Measurements from ENCODE around the gene DYNLRB1.

Gene DYNLRB1

DNA sequence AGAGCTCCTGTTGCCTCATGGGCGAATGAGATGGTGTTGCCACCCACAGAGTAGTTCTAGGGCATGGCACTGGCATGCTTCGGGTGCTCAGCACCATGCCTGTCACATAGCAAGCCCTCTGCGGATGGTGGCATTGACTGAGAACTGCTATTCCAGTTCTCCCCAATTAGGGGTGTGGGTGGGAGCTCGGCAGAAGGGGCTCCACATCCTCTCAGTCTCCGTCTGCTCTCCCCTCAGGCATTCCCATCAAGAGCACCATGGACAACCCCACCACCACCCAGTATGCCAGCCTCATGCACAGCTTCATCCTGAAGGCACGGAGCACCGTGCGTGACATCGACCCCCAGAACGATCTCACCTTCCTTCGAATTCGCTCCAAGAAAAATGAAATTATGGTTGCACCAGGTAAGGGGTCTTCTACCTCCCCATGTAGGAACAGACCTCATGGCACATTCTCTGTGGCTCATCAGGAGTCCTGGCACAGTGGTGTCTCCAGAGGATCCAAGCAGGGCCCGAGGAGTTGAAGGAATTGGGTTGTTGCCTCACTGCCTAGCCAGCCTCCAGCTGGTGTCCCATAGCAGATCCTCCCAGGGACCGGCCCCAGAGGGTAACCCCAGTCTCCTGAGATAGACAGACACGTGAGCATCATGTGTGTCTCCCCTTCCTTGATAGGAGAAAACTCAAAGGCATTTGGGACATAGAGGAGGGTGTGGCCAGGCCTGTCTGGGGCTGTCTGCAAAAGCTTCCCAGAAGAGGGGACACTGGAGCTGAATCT, 18.4 kb downstream of the DYNLRB1 start:
- DNase-seq (ENCODE audit: low read depth in 2 of 2) = no peak

DNA sequence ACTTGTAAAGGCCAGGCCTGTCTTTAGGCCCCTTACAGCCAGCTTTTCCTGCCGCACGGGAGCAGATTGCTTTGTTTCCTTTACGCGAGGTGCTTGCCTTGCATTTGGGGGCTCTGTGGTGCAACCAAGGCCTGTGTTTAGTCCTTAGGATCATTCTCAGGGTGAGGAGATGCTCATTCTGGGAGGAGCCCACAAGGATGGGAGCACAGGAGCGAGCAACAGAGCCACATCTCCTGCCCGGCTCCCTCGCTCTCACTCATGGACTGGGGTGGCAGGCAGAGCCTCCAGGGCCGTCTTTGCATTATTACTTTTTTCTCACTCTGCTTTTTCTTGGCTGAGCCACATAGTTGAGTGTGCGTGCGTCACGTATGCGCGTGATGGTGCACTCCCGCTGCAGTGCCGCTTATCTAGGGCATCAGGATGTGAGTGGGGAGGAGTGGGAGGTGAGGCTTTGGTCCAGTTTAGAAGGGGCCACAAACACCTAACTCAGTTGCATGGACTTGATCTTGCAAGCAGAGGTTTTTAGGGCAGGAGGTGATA, 19.1 kb downstream of the DYNLRB1 start:
- no peak for DNase-seq (ENCODE audit: low read depth in 2 of 2)

- no peak for DNase-seq (ENCODE audit: low read depth in 2 of 2)
Measured at GRCh38 chr20:34535857-34536256, 19.6 kb downstream of the DYNLRB1 start.

- DNase-seq (ENCODE audit: low read depth in 2 of 2) = peak in 1 of 2 donors; percentile 23
Measured at GRCh38 chr20:34536798-34537394, 20.7 kb downstream of the DYNLRB1 start.

DNA sequence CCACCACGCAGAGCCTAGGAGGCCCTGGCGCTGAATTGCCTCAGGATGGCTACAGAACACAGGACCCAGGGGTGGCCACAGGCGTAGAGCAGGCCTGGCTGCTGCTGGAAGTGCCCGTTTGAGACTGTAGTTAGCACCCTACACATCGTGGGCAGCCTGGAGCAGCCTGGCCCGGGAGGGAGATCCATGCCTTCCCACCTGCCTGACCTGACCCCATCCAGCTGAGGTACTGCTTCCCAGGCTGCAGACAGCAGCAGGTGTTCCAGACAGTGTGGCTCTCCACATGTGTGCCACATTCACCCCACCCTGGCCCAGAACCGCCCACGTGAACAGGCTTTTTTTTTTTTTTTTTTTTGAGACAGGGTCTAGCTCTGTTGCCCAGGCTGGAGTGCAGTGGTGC, 21.4 kb downstream of the DYNLRB1 start:
- no peak for DNase-seq (ENCODE audit: low read depth in 2 of 2)

DNA sequence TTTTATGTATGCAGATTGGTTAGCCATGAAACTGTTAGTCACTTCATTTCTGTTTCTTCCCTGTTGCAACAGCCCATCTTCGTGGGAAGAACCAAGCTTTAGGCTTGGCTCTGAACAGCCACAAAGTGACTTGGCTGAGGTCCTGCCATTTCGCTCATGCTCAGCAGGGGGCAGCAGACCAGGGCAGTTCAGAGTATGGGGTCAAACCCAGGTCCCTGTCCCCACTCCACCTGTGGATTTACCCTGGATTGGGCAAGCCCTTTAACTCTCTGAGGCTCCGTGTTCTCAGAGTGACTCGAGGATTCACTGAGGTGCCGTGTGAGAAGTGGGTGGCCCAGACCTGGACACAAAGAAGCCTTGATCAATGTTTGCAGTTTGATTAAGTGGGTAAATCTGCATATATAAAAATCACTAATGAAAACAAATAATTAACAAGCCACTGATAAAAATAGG, 22.5 kb downstream of the DYNLRB1 start:
- peak in 1 of 2 donors; percentile 50 for DNase-seq (ENCODE audit: low read depth in 2 of 2)

DNA sequence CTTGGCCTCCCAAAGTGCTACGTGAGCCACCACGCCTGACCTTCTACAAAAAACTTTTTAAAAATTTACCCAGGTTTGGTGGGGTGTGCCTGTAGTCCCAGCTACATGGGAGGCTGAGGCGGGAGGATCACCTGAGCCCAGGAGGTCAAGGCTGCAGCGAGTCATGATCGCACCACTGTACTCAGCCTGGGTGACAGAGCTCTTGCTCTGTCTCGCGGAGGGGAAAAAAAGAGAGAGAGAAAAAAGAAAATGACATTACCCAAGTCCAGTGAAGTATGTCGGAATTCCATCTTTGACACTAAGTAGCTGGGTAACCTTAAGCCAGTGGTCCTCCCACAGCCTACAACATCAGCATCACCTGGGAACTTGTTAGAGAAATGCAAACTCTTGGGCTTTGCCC, 23.5 kb downstream of the DYNLRB1 start:
- DNase-seq (ENCODE audit: low read depth in 2 of 2) = no peak

DNA sequence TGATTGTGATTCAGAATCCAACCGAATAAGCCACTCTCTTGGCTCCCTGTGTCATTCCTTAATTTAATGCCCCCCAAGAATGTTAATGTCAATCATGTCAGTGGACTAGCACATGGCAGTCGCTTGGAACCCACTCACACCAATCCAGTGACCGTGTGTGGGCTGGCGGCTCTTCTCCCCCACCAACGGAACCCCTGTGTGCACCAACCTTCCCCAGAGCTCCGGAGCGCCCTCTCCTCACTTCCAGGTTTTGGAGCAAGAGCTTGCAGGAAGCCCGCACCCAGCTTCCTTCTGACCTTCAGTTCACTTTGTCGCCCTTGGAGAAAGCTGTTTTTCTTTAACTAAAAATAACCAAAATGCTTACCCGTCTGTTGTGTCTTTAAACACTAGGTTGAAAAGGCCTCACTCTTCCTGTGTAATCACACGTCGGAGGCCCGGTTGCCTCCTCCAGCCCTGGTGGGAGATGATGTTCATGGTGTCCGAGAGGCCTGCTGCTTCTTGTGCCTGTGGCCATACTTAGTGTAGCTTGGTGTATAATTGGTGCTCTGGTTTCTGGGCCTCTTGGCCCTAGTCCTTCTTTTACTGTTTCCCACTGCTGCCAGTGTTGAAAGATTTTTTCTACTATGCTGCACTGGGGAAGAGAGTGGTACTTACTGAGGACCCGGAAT, 24.5 kb downstream of the DYNLRB1 start:
- DNase-seq (ENCODE audit: low read depth in 2 of 2) = no peak

- DNase-seq (ENCODE audit: low read depth in 2 of 2) = no peak
Measured at GRCh38 chr20:34541264-34541901, 25.2 kb downstream of the DYNLRB1 start.

GRCh38 chr20:34541917-34542316, 25.7 kb downstream of the DYNLRB1 start:
- no peak for DNase-seq (ENCODE audit: low read depth in 2 of 2)

GRCh38 chr20:34542439-34542838, 26.2 kb downstream of the DYNLRB1 start:
- DNase-seq (ENCODE audit: low read depth in 2 of 2) = no peak

DNA sequence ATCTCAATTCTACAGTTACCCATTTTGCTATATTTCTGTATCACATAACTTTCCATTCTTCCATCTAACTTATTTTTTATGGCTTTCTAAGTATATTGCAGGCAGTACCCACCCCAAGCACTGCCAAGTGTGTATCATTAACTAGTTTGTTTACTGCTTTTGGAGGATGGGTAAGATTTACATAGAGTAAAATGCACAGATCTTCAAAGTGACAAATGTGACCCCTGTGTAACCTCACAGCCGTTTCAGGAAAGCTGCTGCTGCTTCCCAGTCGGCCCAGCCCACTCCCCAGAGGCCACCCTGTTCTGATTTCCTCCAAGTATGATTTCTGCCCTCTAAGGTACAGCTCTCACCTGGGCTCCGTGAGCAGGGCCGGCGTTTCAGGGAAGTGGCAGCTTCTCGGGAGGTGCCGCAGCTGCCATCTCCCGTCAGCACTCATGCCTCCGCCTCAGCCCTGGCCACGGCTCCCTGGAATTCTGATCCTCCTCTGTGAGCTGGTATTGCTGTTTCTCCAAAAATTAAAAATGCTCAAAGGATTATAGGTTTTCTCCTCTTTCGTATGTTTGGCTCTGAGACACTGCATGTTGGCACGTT, 27.3 kb downstream of the DYNLRB1 start:
- DNase-seq (ENCODE audit: low read depth in 2 of 2) = no peak

GRCh38 chr20:34544109-34544796, 28.0 kb downstream of the DYNLRB1 start:
- DNase-seq (ENCODE audit: low read depth in 2 of 2) = no peak

- DNase-seq (ENCODE audit: low read depth in 2 of 2) = no peak
Measured at GRCh38 chr20:34546751-34547181, 30.5 kb downstream of the DYNLRB1 start.

DNA sequence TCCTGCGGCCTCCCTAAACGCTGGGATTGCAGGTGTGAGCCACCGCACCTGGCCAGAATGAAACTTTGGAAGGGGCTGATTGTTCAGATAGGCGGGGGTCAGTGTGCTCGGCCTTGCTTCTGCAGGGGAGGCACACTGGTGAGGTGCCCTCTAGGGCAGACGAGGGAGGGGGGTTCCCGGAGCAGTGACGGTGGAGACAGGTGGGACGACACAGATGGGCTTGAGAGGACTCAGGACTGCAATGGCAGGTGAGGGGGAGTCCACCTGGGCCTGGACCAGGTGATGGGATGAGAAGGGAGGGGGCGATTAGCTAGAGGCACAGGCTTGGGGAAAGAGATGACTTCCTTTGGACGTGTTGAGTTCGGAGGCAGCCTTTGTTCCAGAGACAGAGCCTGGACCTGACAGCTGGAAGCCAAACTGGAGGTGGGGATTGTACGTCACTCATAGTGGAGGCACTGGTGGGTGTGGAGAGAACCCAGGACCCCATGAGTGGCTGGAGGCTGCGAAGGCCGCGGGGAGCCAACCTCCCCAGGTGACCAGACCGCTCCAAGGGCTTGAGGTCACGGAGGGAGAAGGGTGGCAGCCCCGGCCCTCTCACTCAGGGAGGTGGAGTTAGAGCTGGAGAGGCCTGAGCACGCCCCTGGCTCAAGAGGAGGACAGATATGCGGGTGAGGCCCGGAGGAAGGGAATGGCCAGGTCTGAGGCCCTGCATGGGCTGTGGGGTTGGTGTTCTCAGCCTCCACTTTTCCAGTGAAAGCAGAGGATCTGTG, 31.8 kb downstream of the DYNLRB1 start:
- no peak for DNase-seq (ENCODE audit: low read depth in 2 of 2)

GRCh38 chr20:34549291-34549928, 33.2 kb downstream of the DYNLRB1 start:
- DNase-seq (ENCODE audit: low read depth in 2 of 2) = no peak

GRCh38 chr20:34549929-34550305, 33.7 kb downstream of the DYNLRB1 start:
- no peak for DNase-seq (ENCODE audit: low read depth in 2 of 2)

DNA sequence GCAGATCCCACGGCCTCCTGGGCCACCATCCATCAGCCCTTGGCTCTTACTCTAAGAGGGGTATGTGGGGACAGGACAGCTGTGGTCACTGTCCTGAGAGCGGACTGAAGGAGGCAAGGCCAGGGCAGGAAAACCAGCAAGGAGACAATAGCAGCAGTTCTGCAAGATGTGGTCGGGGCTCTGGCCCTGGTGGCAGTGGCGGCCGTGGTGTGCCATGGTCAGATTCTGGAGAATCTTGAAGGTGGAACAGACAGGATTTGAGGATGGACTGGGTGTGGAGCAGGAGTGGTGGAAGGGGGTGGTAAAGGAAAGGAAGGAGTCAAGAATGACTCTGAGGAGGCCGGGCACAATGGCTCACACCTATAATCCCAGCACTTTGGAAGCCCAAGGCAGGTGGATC, 36.3 kb downstream of the DYNLRB1 start:
- DNase-seq (ENCODE audit: low read depth in 2 of 2) = no peak

DNA sequence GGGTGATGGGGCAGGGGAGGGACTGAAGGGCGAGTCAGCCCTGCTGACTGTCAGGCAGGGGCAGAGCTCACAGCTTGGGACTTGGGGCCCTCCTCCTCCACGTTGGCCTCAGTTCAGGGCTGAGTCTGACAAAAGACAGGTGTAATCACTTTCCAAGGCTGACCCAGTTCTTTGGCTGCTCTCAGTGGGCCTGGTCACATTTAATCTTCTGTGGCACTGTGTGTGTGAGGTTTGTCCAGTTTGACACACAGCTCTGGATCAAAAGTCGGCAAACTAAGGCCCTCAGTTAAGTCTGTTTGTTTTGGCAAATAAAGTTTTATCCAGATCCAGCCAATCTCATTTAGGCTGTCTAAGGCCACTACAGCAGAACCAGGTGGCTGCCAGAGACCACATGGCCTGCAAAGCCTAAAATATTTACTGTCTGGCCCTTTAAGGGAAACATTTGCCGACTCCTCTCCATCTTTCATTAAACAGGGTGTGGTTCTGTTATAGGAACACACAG, 37.2 kb downstream of the DYNLRB1 start:
- DNase-seq (ENCODE audit: low read depth in 2 of 2) = no peak

DNA sequence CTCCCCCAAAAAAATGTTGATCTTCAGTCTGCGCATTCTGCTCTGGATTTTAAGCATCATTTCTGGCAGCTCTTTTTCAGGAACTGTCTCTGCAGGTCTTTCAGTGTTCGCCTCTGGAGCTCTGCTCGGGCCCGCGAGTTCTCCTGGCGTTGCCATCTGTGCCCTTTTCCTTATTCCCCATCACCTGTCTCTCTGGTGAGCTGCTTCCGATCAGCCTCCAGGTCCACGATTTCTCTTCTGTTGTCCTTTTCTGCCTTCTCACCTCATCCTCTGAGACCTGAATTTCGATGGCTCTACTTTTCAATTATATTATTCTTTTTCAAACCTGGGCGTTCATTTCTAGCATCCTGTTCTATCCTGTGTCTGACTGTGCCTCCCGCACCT, 41.7 kb downstream of the DYNLRB1 start:
- no peak for DNase-seq (ENCODE audit: low read depth in 2 of 2)
